ENCODE results near the gene FRY. TPM values are rescaled to one million over a fixed set of nuclear protein-coding genes. Genes with fewer than 3 reads are reported as not detected.

Gene FRY
- total RNA-seq, 1 donor from 2014 or later, result 0.52 TPM

DNA sequence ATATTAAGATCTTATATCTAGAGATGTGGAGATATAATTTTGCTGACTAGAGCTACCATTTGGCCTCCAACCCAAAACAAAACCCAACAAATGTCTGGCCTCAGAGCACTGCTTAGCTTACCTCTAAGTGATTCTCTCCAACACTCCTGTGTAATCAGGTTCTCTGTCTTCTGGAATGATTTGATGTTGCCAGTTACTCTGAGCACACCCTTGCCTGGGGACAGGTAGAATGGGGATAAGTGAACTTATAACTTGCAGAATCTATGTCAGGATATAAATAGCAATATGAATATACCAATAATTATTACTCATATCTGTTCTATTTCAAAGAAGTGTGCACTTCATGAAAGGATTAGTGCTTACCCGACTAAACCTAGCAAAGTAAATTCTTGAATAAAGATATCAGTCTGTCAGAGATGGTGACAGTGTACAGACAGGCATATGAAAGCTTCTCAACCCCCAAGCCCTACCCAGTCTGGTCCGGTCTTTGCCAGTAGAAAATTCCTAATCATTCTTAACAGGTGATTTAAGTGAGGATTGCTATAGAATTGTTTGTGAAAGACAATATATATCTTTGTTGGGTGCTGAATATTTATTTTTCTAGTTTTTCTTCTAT lies 250.6 kb downstream of the FRY start:
- no peak for DNase-seq (ENCODE audit: low read depth)
- TF ChIP-seq, protein P1, sequence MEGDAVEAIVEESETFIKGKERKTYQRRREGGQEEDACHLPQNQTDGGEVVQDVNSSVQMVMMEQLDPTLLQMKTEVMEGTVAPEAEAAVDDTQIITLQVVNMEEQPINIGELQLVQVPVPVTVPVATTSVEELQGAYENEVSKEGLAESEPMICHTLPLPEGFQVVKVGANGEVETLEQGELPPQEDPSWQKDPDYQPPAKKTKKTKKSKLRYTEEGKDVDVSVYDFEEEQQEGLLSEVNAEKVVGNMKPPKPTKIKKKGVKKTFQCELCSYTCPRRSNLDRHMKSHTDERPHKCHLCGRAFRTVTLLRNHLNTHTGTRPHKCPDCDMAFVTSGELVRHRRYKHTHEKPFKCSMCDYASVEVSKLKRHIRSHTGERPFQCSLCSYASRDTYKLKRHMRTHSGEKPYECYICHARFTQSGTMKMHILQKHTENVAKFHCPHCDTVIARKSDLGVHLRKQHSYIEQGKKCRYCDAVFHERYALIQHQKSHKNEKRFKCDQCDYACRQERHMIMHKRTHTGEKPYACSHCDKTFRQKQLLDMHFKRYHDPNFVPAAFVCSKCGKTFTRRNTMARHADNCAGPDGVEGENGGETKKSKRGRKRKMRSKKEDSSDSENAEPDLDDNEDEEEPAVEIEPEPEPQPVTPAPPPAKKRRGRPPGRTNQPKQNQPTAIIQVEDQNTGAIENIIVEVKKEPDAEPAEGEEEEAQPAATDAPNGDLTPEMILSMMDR (conservative IDR thresholded peaks at IDR 0.05; ENCODE audit: low read depth, low read length), result no peak
- no peak overlapping the region for H3K4me3 ChIP-seq (ENCODE audit: low read depth, low read length)

DNA sequence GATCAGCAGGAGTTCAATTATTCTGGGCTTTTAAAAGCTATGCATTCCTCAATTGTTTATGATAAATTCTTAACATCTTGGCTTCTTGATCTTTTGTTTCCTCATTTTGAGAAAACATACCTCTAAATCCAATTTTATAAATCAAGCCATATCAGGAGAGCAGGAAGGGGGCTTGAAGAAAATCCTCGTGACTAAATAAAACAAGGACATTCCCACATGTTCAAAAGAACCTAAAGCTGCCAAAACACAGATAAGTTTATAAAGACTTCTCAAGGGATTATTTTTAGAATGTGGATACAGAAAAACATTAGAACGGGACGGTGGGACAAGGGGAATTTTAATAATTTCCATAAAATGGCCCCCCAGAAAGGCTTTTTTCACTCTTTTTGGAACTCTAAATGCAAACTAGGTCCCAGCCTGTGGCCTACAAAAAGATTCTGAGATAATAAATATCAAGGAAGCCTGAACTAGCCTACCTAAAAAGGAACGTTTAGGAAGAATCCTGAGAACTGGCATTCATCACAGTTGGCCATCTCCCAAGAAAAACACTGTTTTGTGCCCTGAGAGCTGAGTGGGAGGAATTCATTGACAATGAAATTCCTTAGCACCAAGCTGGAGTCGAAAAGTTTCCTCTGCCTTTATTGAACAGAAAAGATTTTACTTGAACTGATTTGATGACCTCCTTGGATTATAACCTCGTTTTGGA lies 253.5 kb downstream of the FRY start:
- TF ChIP-seq, protein P1 (conservative IDR thresholded peaks at IDR 0.05; ENCODE audit: low read depth, low read length), result no peak
- peak; percentile 81 for DNase-seq (ENCODE audit: low read depth)
- no peak overlapping the region for H3K4me3 ChIP-seq (ENCODE audit: low read depth, low read length)

DNA sequence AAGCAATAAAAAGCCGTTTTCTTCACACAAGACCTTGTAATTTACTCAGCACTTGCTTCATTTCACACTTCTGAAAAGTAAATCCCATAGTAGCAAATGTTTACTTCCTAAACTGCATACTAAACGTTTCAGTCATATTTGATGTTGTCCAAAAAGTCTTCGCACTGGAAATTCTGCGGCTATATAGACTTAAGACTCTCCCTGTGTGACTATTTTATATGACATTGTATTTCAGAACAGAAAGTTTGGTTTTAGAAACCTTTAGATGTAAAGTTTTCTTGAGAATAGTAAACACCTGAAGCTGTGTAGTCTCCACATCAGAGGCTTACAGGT lies 254.0 kb downstream of the FRY start:
- TF ChIP-seq, protein P1 (conservative IDR thresholded peaks at IDR 0.05; ENCODE audit: low read depth, low read length), result no peak

DNA sequence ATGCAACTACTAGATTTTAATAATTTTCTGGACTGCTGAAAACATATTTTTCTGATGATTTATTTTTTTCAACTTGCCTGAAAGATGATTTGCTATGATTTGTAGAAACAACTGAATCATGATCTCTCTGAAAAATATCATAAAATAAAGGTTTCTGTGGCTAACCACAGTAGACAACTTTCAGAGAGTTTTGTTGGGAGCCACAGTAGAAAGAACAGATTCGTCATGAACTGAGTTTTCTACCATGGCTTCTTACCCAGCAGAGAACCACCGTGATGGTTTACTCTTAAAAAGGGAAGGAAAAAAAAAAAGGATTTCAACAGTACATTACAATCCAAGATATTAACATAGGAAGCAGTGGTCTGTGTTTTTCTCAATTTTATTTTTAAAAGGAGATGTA lies 265.6 kb downstream of the FRY start:
- no peak for DNase-seq (ENCODE audit: low read depth)
- H3K4me3 ChIP-seq (ENCODE audit: low read depth, low read length), result no peak overlapping the region
- TF ChIP-seq, protein P1 (conservative IDR thresholded peaks at IDR 0.05; ENCODE audit: low read depth, low read length), result no peak

More for the DNA sequence above, 254.0 kb downstream of the FRY start:
- no peak overlapping the region for H3K4me3 ChIP-seq (ENCODE audit: low read depth, low read length)
- no peak for DNase-seq (ENCODE audit: low read depth)

DNA sequence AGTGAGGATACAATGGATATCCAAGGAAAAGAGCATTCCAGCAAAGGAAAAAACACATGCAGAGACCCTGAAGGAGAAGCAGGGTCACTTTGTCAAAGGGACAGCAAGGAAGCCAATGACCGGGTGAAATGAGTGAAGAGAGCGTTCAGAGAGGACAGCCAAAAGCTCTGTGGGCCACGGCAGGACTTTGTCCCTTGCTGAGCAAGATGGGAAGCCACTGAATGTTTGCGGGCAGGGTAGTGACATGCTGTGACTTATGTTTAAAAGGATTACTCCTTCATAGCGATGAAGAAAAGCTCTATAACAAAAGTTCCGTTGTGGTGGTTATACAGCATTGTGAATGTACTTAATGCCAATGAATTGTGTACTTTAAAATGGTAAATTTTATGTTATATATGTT lies 267.1 kb downstream of the FRY start:
- H3K4me3 ChIP-seq (ENCODE audit: low read depth, low read length), result no peak overlapping the region
- DNase-seq (ENCODE audit: low read depth), result no peak
- TF ChIP-seq, protein P1 (conservative IDR thresholded peaks at IDR 0.05; ENCODE audit: low read depth, low read length), result no peak

DNA sequence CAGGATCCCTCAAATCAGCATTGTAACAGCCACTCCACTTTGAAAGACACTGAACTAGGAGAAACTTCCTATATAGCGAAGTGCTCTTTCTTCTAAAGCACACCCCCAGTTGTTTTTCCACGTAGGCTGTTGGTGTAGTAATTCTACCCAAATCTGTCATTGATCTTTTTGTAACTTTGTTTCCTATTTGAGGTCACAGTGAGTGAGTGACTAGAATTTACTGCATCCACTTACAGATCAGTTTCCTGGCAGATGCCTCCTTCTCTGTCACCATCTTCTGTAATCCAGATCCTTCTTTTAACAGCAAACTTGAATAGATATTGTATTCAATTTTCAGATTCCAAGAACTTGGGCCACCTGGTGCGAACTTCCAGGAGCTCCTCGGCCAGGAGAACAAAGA lies 268.3 kb downstream of the FRY start:
- DNase-seq (ENCODE audit: low read depth), result no peak
- no peak overlapping the region for H3K4me3 ChIP-seq (ENCODE audit: low read depth, low read length)
- TF ChIP-seq, protein P1 (conservative IDR thresholded peaks at IDR 0.05; ENCODE audit: low read depth, low read length), result no peak

DNA sequence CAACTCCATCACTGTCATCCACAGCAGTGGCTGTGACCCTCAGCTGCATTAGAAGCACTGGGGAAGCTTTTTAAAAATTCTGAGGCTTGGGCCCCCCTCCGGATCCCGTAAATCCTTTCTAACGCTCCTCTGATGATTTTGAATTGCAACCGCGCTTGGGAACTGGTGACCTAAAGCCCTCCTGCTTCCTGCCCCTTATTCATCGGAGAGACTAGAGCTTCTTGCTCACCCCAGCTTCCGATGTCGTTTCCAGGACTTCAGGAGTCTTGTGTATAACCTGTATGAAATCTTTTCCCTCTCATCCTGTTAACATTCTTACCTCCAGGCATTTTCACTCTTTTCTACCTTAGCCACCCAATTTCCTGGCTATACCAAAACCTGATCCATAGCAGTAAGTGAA lies 268.8 kb downstream of the FRY start:
- TF ChIP-seq, protein P1 (conservative IDR thresholded peaks at IDR 0.05; ENCODE audit: low read depth, low read length), result no peak
- H3K4me3 ChIP-seq (ENCODE audit: low read depth, low read length), result no peak overlapping the region
- DNase-seq (ENCODE audit: low read depth), result no peak

All from epithelial cell of proximal tubule (primary cell).